C4-2B (cell line): Measurements from ENCODE around the gene SEMA4D.
A peak's percentile ranks its signal among the peaks of the same experiment; 100 is the strongest.

Source experiments
- H3K27ac ChIP-seq: fragments of 450-650 bp; 2 replicates; pipeline ENCODE4 v1.5.1; 2017
- ZFX ChIP-seq: fragments of 450-650 bp; IDR thresholded peaks from 2 replicates; pipeline ENCODE4 v1.6.1; 2017
- TF ChIP-seq, protein P1 (sequence below): fragments of 450-650 bp; conservative IDR thresholded peaks from 2 replicates; pipeline ENCODE4 v1.5.1; 2017; ENCODE audit warnings: mild to moderate bottlenecking

Gene SEMA4D

DNA sequence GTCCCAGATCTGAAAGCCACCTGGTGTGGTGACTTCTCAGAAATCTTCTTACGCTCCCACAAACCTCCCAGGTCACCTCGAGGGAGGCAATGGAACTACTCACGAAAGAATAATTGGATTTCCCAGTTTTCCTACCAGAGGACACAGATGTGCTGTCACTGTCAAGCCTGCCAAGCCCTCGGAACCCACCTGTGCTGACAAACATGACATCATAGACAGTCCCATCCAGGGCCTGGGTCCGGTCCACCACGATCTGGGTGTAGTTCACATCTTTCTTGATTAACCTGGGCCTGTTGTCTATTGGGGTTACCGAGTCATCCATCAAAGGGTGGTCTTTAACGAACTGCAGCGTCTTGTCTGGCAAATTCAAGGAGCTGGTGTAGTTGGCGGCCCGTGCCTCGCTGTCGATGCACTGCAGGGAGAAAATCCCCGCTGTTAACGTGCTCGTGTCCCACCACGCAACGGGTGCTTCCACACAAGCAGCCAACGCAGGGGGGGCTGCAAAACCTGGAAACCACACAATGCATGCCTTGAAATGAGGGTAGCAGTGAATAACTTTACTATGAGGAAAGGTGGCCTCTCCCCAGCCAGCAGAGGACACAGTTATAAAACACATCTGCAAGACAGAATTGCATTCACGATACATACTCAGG is 110.6 kb downstream of the SEMA4D start:
- no peak for TF ChIP-seq ZFX
- peak overlapping the region; percentile 48 for H3K27ac ChIP-seq

DNA sequence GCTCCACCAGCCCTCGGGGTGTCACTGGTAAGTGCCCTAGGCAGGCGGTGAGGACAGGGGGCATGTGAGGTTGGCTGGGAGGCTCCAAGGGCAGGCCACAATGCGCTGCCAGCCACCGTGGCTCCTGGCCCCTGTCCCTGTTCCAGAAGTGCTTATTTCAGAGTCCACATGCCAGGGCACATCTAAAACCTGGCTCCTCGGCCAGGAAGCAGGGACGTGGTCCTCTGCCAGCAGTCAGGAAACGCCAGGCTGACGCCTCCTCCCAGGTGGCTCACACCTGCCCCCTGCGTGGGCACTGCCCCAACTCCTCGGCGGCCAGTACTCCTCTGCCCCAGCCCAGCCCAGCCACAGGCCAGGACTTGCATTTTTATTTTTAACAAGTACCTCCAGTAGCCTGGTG is 111.1 kb downstream of the SEMA4D start:
- no peak for TF ChIP-seq ZFX
- TF ChIP-seq, protein P1, sequence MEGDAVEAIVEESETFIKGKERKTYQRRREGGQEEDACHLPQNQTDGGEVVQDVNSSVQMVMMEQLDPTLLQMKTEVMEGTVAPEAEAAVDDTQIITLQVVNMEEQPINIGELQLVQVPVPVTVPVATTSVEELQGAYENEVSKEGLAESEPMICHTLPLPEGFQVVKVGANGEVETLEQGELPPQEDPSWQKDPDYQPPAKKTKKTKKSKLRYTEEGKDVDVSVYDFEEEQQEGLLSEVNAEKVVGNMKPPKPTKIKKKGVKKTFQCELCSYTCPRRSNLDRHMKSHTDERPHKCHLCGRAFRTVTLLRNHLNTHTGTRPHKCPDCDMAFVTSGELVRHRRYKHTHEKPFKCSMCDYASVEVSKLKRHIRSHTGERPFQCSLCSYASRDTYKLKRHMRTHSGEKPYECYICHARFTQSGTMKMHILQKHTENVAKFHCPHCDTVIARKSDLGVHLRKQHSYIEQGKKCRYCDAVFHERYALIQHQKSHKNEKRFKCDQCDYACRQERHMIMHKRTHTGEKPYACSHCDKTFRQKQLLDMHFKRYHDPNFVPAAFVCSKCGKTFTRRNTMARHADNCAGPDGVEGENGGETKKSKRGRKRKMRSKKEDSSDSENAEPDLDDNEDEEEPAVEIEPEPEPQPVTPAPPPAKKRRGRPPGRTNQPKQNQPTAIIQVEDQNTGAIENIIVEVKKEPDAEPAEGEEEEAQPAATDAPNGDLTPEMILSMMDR, result no peak
- peak overlapping the region; percentile 48 for H3K27ac ChIP-seq

DNA sequence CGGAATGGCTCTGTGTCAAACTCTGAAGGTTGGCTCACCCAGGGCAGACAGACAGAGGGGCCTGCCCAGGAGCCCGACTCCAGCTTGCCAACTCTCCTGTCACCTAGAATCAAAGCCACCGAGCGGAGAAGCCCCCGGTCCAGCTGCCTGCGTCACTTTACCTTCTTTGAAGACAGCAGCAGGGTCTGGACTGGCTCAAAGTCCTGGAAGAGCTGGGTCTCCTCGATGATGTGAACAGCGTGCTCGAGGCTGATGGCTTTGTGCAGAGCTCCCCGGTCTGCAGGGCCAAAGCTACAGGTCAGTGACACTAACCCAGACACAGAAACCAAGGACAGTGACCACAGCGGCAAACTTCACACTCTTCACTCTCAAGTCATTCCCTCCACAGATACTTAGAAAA is 111.7 kb downstream of the SEMA4D start:
- peak overlapping the region; percentile 48 for H3K27ac ChIP-seq
- TF ChIP-seq ZFX, result no peak
- TF ChIP-seq, protein P1, result no peak

DNA sequence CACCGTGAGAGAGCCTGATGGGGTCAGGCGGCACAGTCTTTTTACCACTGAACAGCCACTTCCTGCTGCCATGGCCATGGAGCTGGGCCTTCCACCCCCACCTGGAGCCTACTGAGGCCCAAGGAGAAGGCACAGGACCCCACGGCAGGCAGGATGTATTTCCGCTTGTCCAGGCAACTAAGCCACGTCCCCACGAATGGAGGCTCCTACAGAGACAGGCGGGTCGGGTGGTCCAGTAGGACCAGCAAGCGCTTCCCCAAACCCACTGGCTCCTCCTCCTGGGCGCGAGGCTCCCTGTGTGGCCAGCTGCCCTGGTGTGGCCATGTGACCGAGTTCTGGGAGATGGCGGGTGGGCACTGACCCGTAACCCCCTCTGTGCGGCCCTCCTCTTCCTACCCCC is 113.1 kb downstream of the SEMA4D start:
- TF ChIP-seq, protein P1, result no peak
- TF ChIP-seq ZFX, result no peak

DNA sequence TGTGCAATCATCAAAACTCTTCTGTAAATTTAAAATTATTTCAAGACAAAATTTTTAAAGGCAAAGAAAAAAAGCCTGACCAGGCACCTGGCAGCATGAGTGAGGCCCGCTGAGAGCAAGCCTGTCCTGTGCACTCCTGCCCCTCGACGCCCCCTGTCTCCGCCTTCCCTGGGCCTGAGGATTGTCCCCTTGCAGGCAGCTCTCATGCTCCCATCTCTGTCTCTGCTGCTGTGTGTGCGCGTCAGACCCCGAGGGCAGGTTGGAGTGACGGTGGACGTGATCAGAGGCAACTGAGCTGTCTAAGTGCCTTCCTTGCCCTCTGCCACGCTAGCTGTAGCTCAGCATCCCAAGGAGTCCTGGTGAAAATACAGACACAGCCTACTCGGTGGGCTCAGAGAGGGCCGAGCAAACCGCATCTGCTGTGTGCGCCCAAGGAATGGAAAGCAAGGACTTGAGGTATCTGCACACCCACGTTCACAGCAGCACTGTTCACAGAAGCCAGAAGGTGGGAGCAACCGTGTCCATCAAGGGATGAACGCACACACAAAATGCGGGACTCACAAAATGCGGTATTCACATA is 114.1 kb downstream of the SEMA4D start:
- no peak for TF ChIP-seq ZFX
- TF ChIP-seq, protein P1, result no peak

More for the DNA sequence above, 113.1 kb downstream of the SEMA4D start:
- H3K27ac ChIP-seq, result no peak overlapping the region

DNA sequence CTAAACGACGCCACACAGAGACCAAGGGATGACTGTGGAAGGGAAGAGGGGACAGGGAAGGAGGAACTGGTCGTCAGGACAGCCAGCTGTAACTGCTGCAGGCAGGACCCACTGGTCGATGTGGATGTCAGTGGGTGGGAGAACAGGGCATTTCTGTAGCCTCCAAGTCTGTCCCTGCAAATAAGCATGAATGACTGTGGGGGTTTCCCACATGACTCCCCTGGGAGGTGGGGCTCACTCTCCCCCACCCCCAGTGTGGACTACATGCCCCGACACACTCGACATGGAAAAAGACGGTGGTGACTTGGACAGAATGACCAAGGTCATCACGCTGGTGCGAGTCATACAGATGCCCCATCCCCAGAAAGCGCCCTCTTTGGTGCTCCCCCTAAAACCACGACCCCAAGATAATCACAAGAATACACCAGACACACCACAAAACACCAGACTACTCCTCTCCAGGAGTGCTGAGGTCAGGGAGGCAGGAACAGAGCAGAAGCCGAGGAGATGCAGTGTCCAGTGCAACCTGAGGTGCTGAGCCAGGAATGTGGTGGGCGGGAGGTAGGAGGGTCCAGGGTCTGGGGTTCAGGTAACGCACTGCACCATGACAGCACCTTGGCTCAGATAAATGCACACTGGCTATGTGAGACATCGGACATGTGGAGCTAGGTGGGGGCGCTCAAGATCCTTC is 114.7 kb downstream of the SEMA4D start:
- TF ChIP-seq ZFX, result no peak
- TF ChIP-seq, protein P1, result no peak
- H3K27ac ChIP-seq, result no peak overlapping the region

More for the DNA sequence above, 114.1 kb downstream of the SEMA4D start:
- H3K27ac ChIP-seq, result no peak overlapping the region

DNA sequence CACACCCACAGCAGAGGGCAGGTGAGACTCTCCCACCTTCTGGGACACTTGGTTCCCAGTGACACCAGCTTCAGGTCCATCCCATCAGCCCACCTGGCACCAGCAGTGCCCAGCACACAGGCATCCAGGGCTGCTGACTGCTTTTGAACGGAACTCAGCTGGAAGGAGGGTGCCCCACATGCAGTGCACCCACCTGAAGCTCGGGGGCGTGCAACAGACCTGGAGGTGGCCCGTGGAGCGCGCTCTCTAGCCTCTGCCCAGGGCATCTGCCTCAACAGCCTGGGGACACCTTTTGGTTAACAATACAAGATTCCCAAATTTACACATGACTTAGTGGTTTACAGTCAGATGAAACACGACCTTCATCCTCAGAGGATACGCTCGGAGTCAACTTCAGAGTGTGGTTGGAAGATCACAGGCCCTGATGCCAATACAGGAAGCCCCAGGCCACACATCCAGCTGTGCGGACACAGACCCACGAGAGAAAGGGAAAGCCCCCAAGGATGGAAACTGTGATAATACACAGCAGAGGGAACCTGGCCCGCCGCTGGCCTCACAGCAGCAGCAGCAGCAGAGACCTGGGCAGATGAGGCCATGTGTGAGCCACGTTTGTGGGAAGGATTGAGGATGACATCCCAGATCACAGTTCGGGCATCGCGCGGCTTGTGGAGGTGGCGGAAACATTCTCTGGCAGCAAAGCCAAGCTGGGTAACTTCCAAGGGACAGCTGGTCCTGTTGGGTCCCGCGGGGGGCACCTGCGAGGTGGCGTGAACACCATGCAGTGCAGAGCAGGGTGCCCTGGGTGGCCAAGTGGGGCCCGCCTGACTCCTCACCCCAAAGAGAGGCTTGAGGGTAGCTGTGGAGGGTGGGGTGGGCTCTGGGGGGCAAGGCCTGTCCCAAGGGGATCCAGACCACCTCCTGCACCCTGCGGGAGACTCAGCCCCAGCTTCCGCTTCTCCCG is 115.6 kb downstream of the SEMA4D start:
- TF ChIP-seq, protein P1, result no peak
- TF ChIP-seq ZFX, result no peak
- no peak overlapping the region for H3K27ac ChIP-seq
